Thyroid gland (tissue), 4 donors: ENCODE data around the gene NFATC4.

Source experiments
- POLR2A ChIP-seq, 2 donors: fragments of 450-650 bp; IDR thresholded peaks; one replicate each; pipeline ENCODE4 v1.6.1; 2017; ENCODE audit warnings: antibody characterized with exemption in 2 of 2, mild to moderate bottlenecking in 2 of 2, moderate library complexity in 1 of 2
- TF ChIP-seq, protein P1 (sequence below), 6 experiments: fragments of 200-600 bp in 3 of 6; fragments of 450-650 bp in 3 of 6; sonication (generic) in 3 of 6; IDR thresholded peaks; one replicate each; pipeline ENCODE4 v1.5.1; 2016 to 2019; ENCODE audit warnings: antibody characterized with exemption in 6 of 6, mild to moderate bottlenecking in 2 of 6, inconsistent platforms in 1 of 6, moderate library complexity in 1 of 6

DNA sequence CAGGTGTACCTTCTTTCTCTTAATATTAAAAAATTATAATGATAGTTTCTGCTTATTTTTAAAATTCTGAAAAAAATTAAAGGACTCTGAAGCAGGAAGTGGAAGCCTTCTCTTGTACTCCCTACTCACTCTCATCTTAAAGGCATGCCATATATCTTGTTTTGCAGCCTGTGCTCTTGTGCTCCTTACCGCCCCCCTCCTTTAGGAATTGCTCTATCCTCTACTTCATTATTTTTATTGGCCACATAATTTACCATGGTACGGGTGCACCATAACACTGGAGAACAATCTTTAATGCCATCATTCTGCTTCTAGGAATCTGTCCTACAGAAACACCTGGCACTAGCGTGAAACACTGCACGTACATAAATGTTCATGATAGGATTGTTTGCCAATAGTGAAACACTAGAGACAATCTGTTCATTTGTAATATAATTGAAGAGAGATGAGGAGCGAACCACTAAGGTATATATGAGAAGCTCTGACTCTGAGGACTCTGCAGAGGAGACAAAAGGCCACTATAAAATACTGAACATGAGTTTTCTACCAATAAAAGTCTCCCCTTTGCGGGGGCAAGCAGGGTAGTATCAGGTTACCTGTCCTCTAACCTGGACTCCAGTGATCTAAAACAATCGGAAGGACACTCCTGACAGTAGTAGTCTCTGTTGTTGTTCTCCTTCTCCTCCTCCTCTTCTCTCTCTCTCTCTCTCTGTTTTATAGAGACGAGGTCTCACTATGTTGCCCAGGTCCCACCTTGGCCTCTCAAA lies 24.5 kb downstream of the NFATC4 start:
- TF ChIP-seq, protein P1, sequence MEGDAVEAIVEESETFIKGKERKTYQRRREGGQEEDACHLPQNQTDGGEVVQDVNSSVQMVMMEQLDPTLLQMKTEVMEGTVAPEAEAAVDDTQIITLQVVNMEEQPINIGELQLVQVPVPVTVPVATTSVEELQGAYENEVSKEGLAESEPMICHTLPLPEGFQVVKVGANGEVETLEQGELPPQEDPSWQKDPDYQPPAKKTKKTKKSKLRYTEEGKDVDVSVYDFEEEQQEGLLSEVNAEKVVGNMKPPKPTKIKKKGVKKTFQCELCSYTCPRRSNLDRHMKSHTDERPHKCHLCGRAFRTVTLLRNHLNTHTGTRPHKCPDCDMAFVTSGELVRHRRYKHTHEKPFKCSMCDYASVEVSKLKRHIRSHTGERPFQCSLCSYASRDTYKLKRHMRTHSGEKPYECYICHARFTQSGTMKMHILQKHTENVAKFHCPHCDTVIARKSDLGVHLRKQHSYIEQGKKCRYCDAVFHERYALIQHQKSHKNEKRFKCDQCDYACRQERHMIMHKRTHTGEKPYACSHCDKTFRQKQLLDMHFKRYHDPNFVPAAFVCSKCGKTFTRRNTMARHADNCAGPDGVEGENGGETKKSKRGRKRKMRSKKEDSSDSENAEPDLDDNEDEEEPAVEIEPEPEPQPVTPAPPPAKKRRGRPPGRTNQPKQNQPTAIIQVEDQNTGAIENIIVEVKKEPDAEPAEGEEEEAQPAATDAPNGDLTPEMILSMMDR (IDR thresholded peaks at IDR 0.05) = no peak
- TF ChIP-seq POLR2A (IDR thresholded peaks at IDR 0.05) = no peak
